GM21390 (cell line): Measurements from ENCODE around the gene AOC1.

Experiments used
- ATAC-seq: cut with Tn5 transposase; IDR thresholded peaks from one replicate; pipeline ENCODE4 v1.9.1; 2021; ENCODE audit not compliant: unreplicated experiment

AOC1 gene

GRCh38 chr7:150835019-150835418, 17.3 kb upstream of the AOC1 start:
- no peak for ATAC-seq

- no peak for ATAC-seq
Observed at GRCh38 chr7:150835702-150836280, 16.5 kb upstream of the AOC1 start.

DNA sequence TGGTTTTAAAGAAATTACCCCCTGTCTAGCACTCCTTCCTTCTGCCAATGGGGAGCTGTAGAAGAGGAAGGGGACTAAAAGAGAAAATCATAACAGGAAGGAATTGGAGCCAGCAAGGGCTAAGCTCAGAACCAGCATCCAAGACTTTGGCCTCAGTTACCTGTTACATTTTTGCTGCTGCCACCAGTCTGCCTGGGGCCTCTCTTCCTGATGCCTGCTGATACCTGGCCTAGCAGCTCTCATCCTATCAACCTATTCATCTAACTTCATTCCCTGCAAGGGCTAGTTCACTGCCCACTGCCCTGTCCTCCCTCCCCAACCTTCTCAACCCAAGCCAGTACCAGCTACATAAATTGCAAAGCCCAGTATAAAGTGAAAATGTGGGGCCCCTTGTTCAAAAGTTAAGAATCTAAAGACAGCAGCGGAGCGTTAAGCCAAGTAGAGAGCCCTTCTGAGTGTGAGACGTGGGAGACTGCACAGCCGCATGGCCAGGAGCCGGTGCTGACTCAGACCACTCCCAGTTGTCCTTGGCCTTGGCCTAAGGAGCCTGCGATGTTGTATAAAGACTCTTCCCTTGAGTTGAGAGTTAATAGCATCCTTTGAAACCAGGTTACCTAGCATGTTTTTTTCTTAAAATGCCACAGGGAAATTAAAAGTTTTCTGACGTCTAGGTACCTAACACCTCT, 13.2 kb upstream of the AOC1 start:
- no peak for ATAC-seq

GRCh38 chr7:150842018-150842417, 10.3 kb upstream of the AOC1 start:
- ATAC-seq, result no peak

- no peak for ATAC-seq
Observed at GRCh38 chr7:150842716-150843115, 9.6 kb upstream of the AOC1 start.

- ATAC-seq, result no peak
Observed at GRCh38 chr7:150845421-150845861, 6.9 kb upstream of the AOC1 start.

- no peak for ATAC-seq
Observed at GRCh38 chr7:150846291-150847115, 5.8 kb upstream of the AOC1 start.

DNA sequence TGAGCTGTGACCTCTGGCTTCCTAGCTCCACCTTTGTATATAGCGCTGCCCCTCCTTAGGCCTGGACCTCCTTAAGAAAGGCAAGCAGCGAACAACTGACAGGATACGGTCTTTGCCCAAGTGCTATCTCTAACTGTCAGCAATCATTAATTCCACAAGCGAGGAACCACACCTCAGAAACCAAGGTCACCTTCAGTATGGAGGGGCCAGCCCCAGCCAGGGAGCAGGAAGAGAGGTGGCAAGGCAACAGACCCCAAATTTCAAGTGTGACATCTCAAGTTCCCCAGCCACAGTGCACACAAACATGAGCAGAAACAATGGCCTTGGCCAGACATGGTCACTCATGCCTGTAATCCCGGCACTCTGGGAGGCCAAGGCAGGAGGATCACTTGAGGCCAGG, 4.8 kb upstream of the AOC1 start:
- no peak for ATAC-seq

DNA sequence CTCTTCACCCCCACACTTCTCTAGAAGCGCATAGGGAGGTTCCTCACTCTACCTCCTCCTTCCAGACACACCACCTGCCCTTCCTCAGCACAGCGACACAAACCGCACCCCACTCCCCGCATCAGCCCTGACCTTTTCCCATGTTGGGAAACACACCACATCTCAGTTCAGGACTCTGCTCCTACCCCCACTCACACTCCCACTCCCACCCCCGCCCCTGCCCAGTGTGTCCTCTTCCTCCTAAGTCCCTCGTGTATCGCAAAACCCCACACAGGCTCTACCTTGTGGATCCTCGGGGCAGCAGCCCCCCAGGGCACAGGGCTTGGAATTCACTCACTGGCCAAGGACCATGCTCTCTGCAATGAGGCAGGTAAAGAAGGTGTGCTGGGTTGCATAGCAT, 4.2 kb upstream of the AOC1 start:
- no peak for ATAC-seq

GRCh38 chr7:150848561-150849115, 3.7 kb upstream of the AOC1 start:
- ATAC-seq, result no peak

GRCh38 chr7:150849204-150849775, 3.0 kb upstream of the AOC1 start:
- ATAC-seq, result no peak

GRCh38 chr7:150850273-150850672, 2.0 kb upstream of the AOC1 start:
- ATAC-seq, result no peak

- no peak for ATAC-seq
Observed at GRCh38 chr7:150851492-150852370, 586 bp upstream of the AOC1 start.

DNA sequence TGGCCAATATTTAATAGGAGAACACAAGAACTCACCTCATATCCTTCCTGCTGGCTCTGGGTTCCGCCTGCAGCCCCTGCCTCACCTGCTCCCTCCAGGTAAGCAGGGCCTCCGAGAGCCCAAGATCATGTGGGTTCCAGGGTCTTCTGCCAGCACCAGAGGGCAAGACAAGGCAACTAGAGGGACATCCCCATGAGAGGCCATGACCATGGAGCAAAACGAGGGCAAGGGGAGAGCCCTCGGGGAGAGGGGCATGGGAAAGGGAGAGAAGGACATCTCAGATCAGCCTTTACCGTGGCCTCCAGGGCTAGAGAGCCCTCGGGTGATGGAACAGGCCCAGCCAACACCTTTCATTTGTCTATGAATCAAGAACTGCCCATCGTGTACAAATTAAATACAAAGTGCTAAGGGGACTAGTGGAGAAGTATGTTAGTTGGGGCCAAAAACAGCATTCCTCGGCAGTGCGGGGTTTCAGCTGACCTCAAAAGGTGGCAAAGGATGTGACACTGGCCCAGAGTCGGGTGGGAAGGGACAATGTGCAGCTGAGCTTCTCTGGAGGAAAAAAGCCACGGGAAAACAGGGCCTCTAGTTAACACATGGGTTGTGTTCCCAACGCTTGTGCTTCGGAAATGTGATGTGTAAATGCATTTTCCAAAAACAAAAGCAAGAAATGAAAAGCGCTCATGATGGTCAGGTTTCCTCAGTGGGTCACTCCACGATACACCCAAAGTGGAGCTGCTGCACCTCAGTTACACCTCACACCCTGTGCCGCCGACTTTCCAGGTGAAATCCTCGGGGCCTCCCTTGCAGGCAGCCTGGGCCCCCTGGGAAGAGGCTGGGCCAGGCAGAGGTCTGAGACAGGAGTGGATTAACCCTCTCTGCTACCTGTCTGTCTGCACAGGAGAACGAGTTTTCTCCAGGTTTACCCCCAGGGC, 2.0 kb downstream of the AOC1 start:
- ATAC-seq, result no peak

GRCh38 chr7:150855046-150855445, 2.7 kb downstream of the AOC1 start:
- ATAC-seq, result no peak

GRCh38 chr7:150855476-150856302, 3.4 kb downstream of the AOC1 start:
- ATAC-seq, result no peak

GRCh38 chr7:150856303-150857275, 4.3 kb downstream of the AOC1 start:
- no peak for ATAC-seq
